ENCODE results near the gene PTGFRN. TPM values are rescaled to one million over a fixed set of nuclear protein-coding genes. Genes with fewer than 3 reads are reported as not detected.
A peak's percentile ranks its signal among the peaks of the same experiment; 100 is the strongest.

PTGFRN gene
- total RNA-seq, 4 donors from 2014 or later, result 40.6 to 68.7 (median 56.0) TPM

DNA sequence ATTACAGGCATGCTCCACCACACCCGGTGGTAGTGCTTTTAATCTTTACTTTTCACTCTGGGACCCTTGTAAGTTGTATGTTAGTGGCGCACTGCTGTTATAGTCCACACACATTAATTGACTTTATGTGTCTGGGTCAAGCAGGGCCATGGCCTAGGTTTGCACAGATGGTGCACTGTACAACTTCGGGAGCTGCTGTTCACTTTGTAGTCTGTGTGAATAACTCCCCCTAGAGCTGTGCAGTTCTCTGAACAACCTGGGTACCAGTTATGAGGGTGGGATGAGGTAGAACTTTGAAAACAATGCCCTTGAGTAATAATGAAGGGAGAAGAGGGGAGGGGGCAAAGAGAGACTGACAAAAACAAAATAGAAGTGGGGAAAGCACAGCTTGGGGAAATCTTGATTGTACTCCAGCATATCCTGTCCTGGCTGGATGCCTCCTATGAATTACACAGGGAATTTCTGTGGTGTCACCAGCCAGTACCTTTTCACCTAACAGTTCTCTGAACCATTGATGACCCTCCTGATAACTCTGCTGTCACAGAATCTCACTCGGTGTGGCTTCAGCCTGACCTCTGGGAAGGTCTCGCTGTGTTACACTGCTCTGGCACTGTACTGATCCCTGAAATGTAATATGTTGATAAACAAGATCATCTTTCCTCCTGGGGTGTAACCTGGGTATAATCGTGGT is 2.2 kb downstream of the PTGFRN start:
- intact Hi-C loops (cut with DNase I), result no loop called here
- H3K27ac ChIP-seq, result peak overlapping the region; percentile 93 to 95 (median 93)
- no peaks in the 10 kb centered on the region for H3K27me3 ChIP-seq
- H3K4me1 ChIP-seq, result peaks cover 31 to 81% (median 55%) of the 10 kb centered on the region in 3 donors
- 55 to 61% methylated on average over 5 to 6 of the region's 6 CpGs for WGBS, 2 donors
- TF ChIP-seq POLR2A (IDR thresholded peaks at IDR 0.05) (no peak), CTCF (IDR thresholded peaks at IDR 0.05) (no peak)
- no peaks in the 10 kb centered on the region for H3K36me3 ChIP-seq
- H3K9me3 ChIP-seq, result no peaks in the 10 kb centered on the region
- DNase-seq, result no peak
- H3K4me3 ChIP-seq, result peak overlapping the region in 3 of 4 donors; percentile 83 to 84 (median 83)

- no peak for DNase-seq
- Histone ChIP-seq H3K4me3 (no peak overlapping the region), H3K27ac (peak overlapping the region in 3 of 4 donors; percentile 1 to 18 (median 9)), H3K9me3 (no peaks in the 10 kb centered on the region), H3K27me3 (no peaks in the 10 kb centered on the region), H3K4me1 (peaks cover 37 to 85% (median 64%) of the 10 kb centered on the region in 3 donors), H3K36me3 (no peaks in the 10 kb centered on the region)
- intact Hi-C loops (cut with DNase I), result no loop called here
- WGBS, 2 donors, result 93 to 97% methylated on average over 2 of the region's 2 CpGs
- TF ChIP-seq POLR2A (IDR thresholded peaks at IDR 0.05) (no peak), CTCF (IDR thresholded peaks at IDR 0.05) (no peak)
Measured at GRCh38 chr1:116912846-116913245, 3.1 kb downstream of the PTGFRN start.

DNA sequence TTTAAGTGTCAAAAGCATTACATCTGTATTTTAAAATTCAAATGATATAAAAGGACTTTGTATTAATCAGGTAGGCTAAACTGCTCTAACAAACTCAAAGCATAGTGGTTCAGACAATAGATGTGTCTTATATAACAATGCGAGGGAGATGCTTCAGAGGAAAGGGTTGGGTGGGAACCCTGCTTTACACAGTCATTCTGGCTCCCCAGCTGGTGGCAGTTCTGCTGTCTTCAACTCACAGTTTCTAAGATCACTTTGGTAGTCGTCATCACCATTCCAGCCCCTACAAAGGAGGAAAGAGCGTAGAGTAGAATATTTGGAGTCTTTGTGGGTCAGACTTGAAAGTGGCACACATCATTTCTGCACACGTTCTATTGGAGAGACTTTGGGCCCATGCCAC is 4.2 kb downstream of the PTGFRN start:
- intact Hi-C loops (cut with DNase I), result no loop called here
- Histone ChIP-seq H3K4me3 (no peak overlapping the region), H3K27me3 (no peaks in the 10 kb centered on the region), H3K9me3 (no peaks in the 10 kb centered on the region), H3K36me3 (no peaks in the 10 kb centered on the region), H3K27ac (peak overlapping the region; percentile 77 to 83 (median 81)), H3K4me1 (peaks cover 37 to 94% (median 74%) of the 10 kb centered on the region in 3 donors)
- TF ChIP-seq CTCF (IDR thresholded peaks at IDR 0.05) (no peak), POLR2A (IDR thresholded peaks at IDR 0.05) (no peak)
- DNase-seq, result no peak
- WGBS, 2 donors, result 70 to 76% methylated on average over 3 to 4 of the region's 4 CpGs

DNA sequence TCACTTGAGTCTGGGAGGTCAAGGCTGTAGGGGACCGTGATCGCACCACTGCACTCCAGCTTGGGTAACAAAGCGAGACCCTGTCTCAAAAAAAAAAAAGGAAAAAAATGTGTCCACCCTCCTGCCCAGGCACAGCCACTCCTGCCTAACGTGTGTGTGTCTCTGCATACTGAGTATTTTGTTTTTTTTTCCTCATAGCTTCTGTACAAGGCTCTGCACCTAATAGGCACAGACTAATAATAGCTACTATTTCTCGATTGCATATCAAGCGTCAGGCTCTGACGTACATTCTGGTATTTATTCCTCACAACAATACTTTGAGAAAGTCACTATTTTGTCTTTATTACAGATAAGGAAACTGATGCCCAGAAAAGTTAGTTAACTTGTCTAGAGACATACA is 5.0 kb downstream of the PTGFRN start:
- DNase-seq, result no peak
- intact Hi-C loops (cut with DNase I), result no loop called here
- Histone ChIP-seq H3K27ac (peak overlapping the region; percentile 77 to 83 (median 81)), H3K4me3 (peak overlapping the region in 3 of 4 donors; percentile 21 to 55 (median 22)), H3K36me3 (no peaks in the 10 kb centered on the region), H3K4me1 (peaks cover 37 to 94% (median 72%) of the 10 kb centered on the region in 3 donors), H3K9me3 (no peaks in the 10 kb centered on the region), H3K27me3 (no peaks in the 10 kb centered on the region)
- 61 to 65% methylated on average over 7 of the region's 7 CpGs for WGBS, 2 donors
- TF ChIP-seq POLR2A (IDR thresholded peaks at IDR 0.05) (no peak), CTCF (IDR thresholded peaks at IDR 0.05) (no peak)

DNA sequence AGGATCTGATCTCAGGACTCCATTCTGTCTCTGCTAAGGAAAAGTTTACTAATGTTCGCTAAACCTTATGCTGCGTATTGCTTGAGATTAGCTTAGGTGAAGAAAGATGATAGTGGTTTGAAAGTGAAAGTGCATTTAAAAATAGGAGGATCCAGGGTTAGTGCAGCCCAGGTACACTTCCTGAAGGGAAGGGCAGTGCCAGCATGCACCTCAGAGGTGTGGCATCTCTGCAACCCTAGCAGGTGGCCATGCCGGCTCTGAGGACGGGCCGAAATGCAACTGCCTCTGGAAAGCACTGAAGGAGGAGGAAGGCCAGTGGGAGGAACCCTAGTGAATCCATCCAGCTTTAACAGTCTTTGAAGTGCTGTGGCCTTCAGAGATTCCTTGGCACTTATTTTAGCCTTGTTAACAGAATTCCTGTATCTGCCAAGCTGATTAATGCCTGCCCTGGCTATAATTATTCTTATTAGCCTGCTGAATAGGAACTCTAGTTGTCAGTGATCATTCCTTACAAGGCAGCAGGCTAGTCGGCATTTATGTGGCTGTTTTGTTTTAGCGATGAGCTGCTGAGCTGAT is 5.5 kb downstream of the PTGFRN start:
- Histone ChIP-seq H3K27ac (peak overlapping the region; percentile 77 to 83 (median 81)), H3K4me3 (peak overlapping the region in 3 of 4 donors; percentile 21 to 55 (median 22)), H3K4me1 (peaks cover 37 to 95% (median 77%) of the 10 kb centered on the region in 3 donors), H3K36me3 (no peaks in the 10 kb centered on the region), H3K9me3 (no peaks in the 10 kb centered on the region), H3K27me3 (no peaks in the 10 kb centered on the region)
- 17 to 26% methylated on average over 7 of the region's 7 CpGs for WGBS, 2 donors
- no peak for TF ChIP-seq CTCF (IDR thresholded peaks at IDR 0.05)
- peak in 1 of 4 donors; percentile 20 for TF ChIP-seq POLR2A (IDR thresholded peaks at IDR 0.05)
- intact Hi-C loops (cut with DNase I), result no loop called here
- no peak for DNase-seq

All from esophagus squamous epithelium (tissue), 5 donors.